Transverse colon (tissue), 4 donors: Measurements from ENCODE around the gene JAZF1. TPM values are rescaled to one million over a fixed set of nuclear protein-coding genes. Genes with fewer than 3 reads are reported as not detected.
A peak's percentile ranks its signal among the peaks of the same experiment; 100 is the strongest.
"Not testable (repeated sequence)": the region's sequence is repeated elsewhere in the genome, so short reads cannot be mapped to it uniquely, and the experiment has no call there.

ENCODE experiments used
- DNase-seq: peaks from one replicate; pipeline ENCODE4 v3.0.0-alpha.2; 2019
- H3K27ac ChIP-seq, 4 donors: fragments of 200-600 bp; sonication (generic); 2 replicates each; pipeline ENCODE4 v1.5.1; 2016 to 2018; ENCODE audit warnings: inconsistent platforms in 4 of 4
- H3K27me3 ChIP-seq: fragments of 200-600 bp; sonication (generic); 2 replicates; pipeline ENCODE4 v1.5.1; 2017; ENCODE audit warnings: inconsistent platforms
- H3K36me3 ChIP-seq, 4 donors: fragments of 200-600 bp; sonication (generic); 2 replicates each; pipeline ENCODE4 v1.5.1; 2017 to 2019; ENCODE audit warnings: inconsistent platforms in 4 of 4
- H3K4me1 ChIP-seq, 4 donors: fragments of 200-600 bp; sonication (generic); 2 replicates each; pipeline ENCODE4 v1.5.1; 2017 to 2020; ENCODE audit warnings: inconsistent platforms in 4 of 4
- H3K4me3 ChIP-seq, 4 donors: fragments of 200-600 bp; sonication (generic); 1 replicate in 1 of 4; 2 replicates in 3 of 4; pipeline versions ENCODE4 v1.5.1 to v1.6.1; 2017 to 2019; ENCODE audit warnings: inconsistent platforms in 4 of 4
- H3K9me3 ChIP-seq, 2 donors: fragments of 200-600 bp; sonication (generic); 2 replicates each; pipeline ENCODE4 v1.5.1; 2017 to 2019; ENCODE audit warnings: inconsistent platforms in 2 of 2
- CTCF ChIP-seq, 5 experiments: fragments of 200-600 bp in 3 of 5; fragments of 450-650 bp in 2 of 5; sonication (generic) in 3 of 5; IDR thresholded peaks; 1 replicate in 2 of 5; 2 replicates in 3 of 5; pipeline ENCODE4 v1.5.1; 2016 to 2017; ENCODE audit warnings: antibody characterized with exemption in 5 of 5, inconsistent platforms in 3 of 5, mild to moderate bottlenecking in 2 of 5, moderate library complexity in 1 of 5
- EP300 ChIP-seq: sonication (generic); formaldehyde crosslinking; IDR thresholded peaks from one replicate; pipeline ENCODE4 v1.6.1; 2017; ENCODE audit warnings: antibody characterized with exemption, low read depth
- POLR2A ChIP-seq: fragments of 450-650 bp; IDR thresholded peaks from one replicate; pipeline ENCODE4 v1.6.1; 2016; ENCODE audit warnings: antibody characterized with exemption, mild to moderate bottlenecking, moderate library complexity
- POLR2AphosphoS5 ChIP-seq, 3 donors: sonication (generic); formaldehyde crosslinking; IDR thresholded peaks; one replicate each; pipeline ENCODE4 v1.6.1; 2016; ENCODE audit warnings: antibody characterized with exemption in 3 of 3
- WGBS, 2 donors: methylation state at CpG; one replicate each; pipeline ENCODE4 v1.1.5; 2018; ENCODE audit warnings: low coverage in 1 of 2; 5-methylcytosine and 5-hydroxymethylcytosine counted together
- in situ Hi-C, 4 donors: fragments of 200-750 bp; cut with MboI; loops; one replicate each; pipeline versions ENCODE4 v1.15.0 to v1.15.1; 2017; ENCODE audit warnings: low sequenced_read_pairs in 3 of 4, low pct_ligation_motif_present in 1 of 4, low pct_unique_long_range_greater_than_20kb in 1 of 4
- intact Hi-C: fragments of 100-400 bp; cut with DNase I; formaldehyde crosslinking; loops from one replicate; pipeline ENCODE4 v1.15.1; 2023; ENCODE audit warnings: low total_unique reads
- total RNA-seq, 4 donors: library from RNA; depleted of rRNA; stranded (reverse); fragments of >200 nt; gene quantifications; one replicate each; pipeline ENCODE4 v1.1.0, GENCODE V29; 2016

The JAZF1 gene
- total RNA-seq, 4 donors from 2014 or later, result 11.0 to 12.2 (median 11.5) TPM

- TF ChIP-seq POLR2A, result no peak
- Histone ChIP-seq H3K27ac (peak overlapping the region in 3 of 4 donors; percentile 34 to 42 (median 34)), H3K4me3 (no peak overlapping the region), H3K27me3 (no peaks in the 10 kb centered on the region), H3K36me3 (no peaks in the 10 kb centered on the region), H3K4me1 (peaks cover 0 to 13% (median 8%) of the 10 kb centered on the region in 4 donors), H3K9me3 (no peaks in the 10 kb centered on the region)
- WGBS, 2 donors, result 88 to 100% methylated on average over 1 to 2 of the region's 2 CpGs
- in situ Hi-C loops, result loop anchor here in 1 of 4 donors (25.0 kb wide), 1 partner anchor 804 kb away; the partner anchor contains the start of gene HOXA13
- no peak for DNase-seq
- intact Hi-C loops, result loop anchor here (5.0 kb wide), 1 partner anchor 829 kb away; the partner anchor contains the start of gene HOXA11
Observed at GRCh38 chr7:28016297-28016696, 164.3 kb downstream of the JAZF1 start.

GRCh38 chr7:28015169-28015568 is 165.4 kb downstream of the JAZF1 start:
- intact Hi-C loops (loop anchor here (5.0 kb wide), 1 partner anchor 828 kb away; the partner anchor contains the start of gene HOXA11), in situ Hi-C loops (loop anchor here in 1 of 4 donors (25.0 kb wide), 1 partner anchor 803 kb away; the partner anchor contains the start of gene HOXA13)
- H3K27ac ChIP-seq, result no peak overlapping the region
- H3K4me3 ChIP-seq, result no peak overlapping the region
- H3K4me1 ChIP-seq, result peaks cover 0 to 9% (median 7%) of the 10 kb centered on the region in 4 donors
- no peak for DNase-seq
- H3K9me3 ChIP-seq, result no peaks in the 10 kb centered on the region
- H3K27me3 ChIP-seq, result no peaks in the 10 kb centered on the region
- 62 to 83% methylated on average over 2 to 4 of the region's 4 CpGs for WGBS, 2 donors
- H3K36me3 ChIP-seq, result no peaks in the 10 kb centered on the region
- TF ChIP-seq CTCF (IDR thresholded peaks at IDR 0.05), result no peak
- no peak for TF ChIP-seq POLR2A
- TF ChIP-seq POLR2AphosphoS5 (IDR thresholded peaks at IDR 0.05), result no peak
- no peak for TF ChIP-seq EP300

- in situ Hi-C loops, result loop anchor here in 1 of 4 donors (25.0 kb wide), 1 partner anchor 802 kb away; the partner anchor contains the start of gene HOXA13
- H3K27ac ChIP-seq, DNase-seq, H3K36me3 ChIP-seq, H3K9me3 ChIP-seq, intact Hi-C loops, H3K27me3 ChIP-seq, H3K4me1 ChIP-seq, H3K4me3 ChIP-seq: not testable (repeated sequence)
- WGBS, 2 donors, result 83% methylated on average over 1 to 4 of the region's 4 CpGs
Observed at GRCh38 chr7:28014340-28014739, 166.3 kb downstream of the JAZF1 start.

GRCh38 chr7:28013441-28013840 is 167.2 kb downstream of the JAZF1 start:
- H3K36me3 ChIP-seq, result no peaks in the 10 kb centered on the region
- TF ChIP-seq EP300, result no peak
- TF ChIP-seq POLR2AphosphoS5 (IDR thresholded peaks at IDR 0.05), result no peak
- no peak for TF ChIP-seq POLR2A
- no peak overlapping the region for H3K27ac ChIP-seq
- no peak overlapping the region for H3K4me3 ChIP-seq
- H3K9me3 ChIP-seq, result no peaks in the 10 kb centered on the region
- no peaks in the 10 kb centered on the region for H3K27me3 ChIP-seq
- intact Hi-C loops (no loop called here), in situ Hi-C loops (loop anchor here in 1 of 4 donors (25.0 kb wide), 1 partner anchor 801 kb away; the partner anchor contains the start of gene HOXA13)
- DNase-seq, result no peak
- H3K4me1 ChIP-seq, result peaks cover 0 to 5% (median 2%) of the 10 kb centered on the region in 4 donors
- 87 to 100% methylated on average over 2 to 5 of the region's 5 CpGs for WGBS, 2 donors

GRCh38 chr7:28013019-28013418 is 167.6 kb downstream of the JAZF1 start:
- Histone ChIP-seq H3K27ac (no peak overlapping the region), H3K36me3 (no peaks in the 10 kb centered on the region)
- WGBS, 2 donors, result 95% methylated on average over 2 of the region's 2 CpGs; no CpG with 5 or more reads in 1 of the 2 donors

More at GRCh38 chr7:28013019-28013418, 167.6 kb downstream of the JAZF1 start:
- H3K27me3 ChIP-seq, result no peaks in the 10 kb centered on the region
- H3K4me1 ChIP-seq, result peaks cover 0 to 5% (median 0%) of the 10 kb centered on the region in 4 donors
- no peak for TF ChIP-seq POLR2A
- TF ChIP-seq POLR2AphosphoS5 (IDR thresholded peaks at IDR 0.05), result no peak
- TF ChIP-seq CTCF (IDR thresholded peaks at IDR 0.05), result no peak
- no peak for TF ChIP-seq EP300
- no peaks in the 10 kb centered on the region for H3K9me3 ChIP-seq
- in situ Hi-C loops (loop anchor here in 1 of 4 donors (25.0 kb wide), 1 partner anchor 801 kb away; the partner anchor contains the start of gene HOXA13), intact Hi-C loops (no loop called here)
- no peak for DNase-seq
- no peak overlapping the region for H3K4me3 ChIP-seq
